A673 (cell line): Measurements from ENCODE around the gene LEFTY2. TPM values are rescaled to one million over a fixed set of nuclear protein-coding genes. Genes with fewer than 3 reads are reported as not detected.
"Not testable (repeated sequence)": the region's sequence is repeated elsewhere in the genome, so short reads cannot be mapped to it uniquely, and the experiment has no call there.

Experiments
- BruUV-seq: library from RNA; stranded (reverse); fragments of 400-500 nt; replicated peaks from 2 replicates; lab custom pipeline; 2021; lab: Mats Ljungman, UMichigan
- CTCF ChIA-PET: fragments of 300-600 bp; sonication (Branson Sonifier 250); formaldehyde crosslinking; loops from one replicate; lab custom pipeline; 2022; ENCODE audit warnings: antibody characterized with exemption; lab: Charles Lee
- POLR2A ChIA-PET: fragments of 300-600 bp; sonication (Branson Sonifier 250); formaldehyde crosslinking; loops from one replicate; lab custom pipeline; 2022; ENCODE audit warnings: antibody characterized with exemption; ENCODE audit not compliant: low non-redundant PET; lab: Charles Lee
- DNase-seq: peaks from one replicate; pipeline ENCODE4 v3.0.0-alpha.2; 2015; ENCODE audit warnings: low spot score
- H3K27ac ChIP-seq: fragments of 200-600 bp; sonication (generic); 2 replicates; pipeline ENCODE4 v1.5.1; 2016; ENCODE audit warnings: mixed run types, low read depth, mild to moderate bottlenecking, mixed read lengths, antibody characterized with exemption, low read length; ENCODE audit not compliant: poor library complexity, severe bottlenecking
- H3K27me3 ChIP-seq: fragments of 200-600 bp; sonication (generic); replicated peaks from 2 replicates; pipeline ENCODE4 v1.6.1; 2017; ENCODE audit warnings: mixed run types, low read depth, mild to moderate bottlenecking, mixed read lengths, antibody characterized with exemption, low read length; ENCODE audit not compliant: insufficient read depth, poor library complexity
- H3K36me3 ChIP-seq: fragments of 200-600 bp; sonication (generic); 2 replicates; pipeline ENCODE4 v1.6.1; 2016; ENCODE audit warnings: mixed run types, mild to moderate bottlenecking, mixed read lengths, antibody characterized with exemption, low read length; ENCODE audit not compliant: insufficient read depth, poor library complexity, severe bottlenecking
- H3K4me1 ChIP-seq: fragments of 200-600 bp; sonication (generic); 2 replicates; pipeline ENCODE4 v1.6.1; 2017; ENCODE audit warnings: mixed run types, mild to moderate bottlenecking, mixed read lengths, antibody characterized with exemption, low read length; ENCODE audit not compliant: insufficient read depth, poor library complexity, severe bottlenecking
- H3K4me3 ChIP-seq: fragments of 200-600 bp; sonication (generic); 2 replicates; pipeline ENCODE4 v1.5.1; 2016; ENCODE audit warnings: low read depth, mixed run types, mild to moderate bottlenecking, mixed read lengths, low read length; ENCODE audit not compliant: poor library complexity, severe bottlenecking
- H3K9me3 ChIP-seq: fragments of 200-600 bp; sonication (generic); 2 replicates; pipeline ENCODE4 v1.6.1; 2016; ENCODE audit warnings: mixed run types, low read depth, mild to moderate bottlenecking, mixed read lengths, antibody characterized with exemption, low read length; ENCODE audit not compliant: poor library complexity, severe bottlenecking
- CTCF ChIP-seq: fragments of 300-800, 200-600 bp; sonication (generic); conservative IDR thresholded peaks from 2 replicates; pipeline ENCODE4 v1.5.1; 2017; ENCODE audit warnings: low read depth, mild to moderate bottlenecking, antibody characterized with exemption, low read length, moderate library complexity, mixed read lengths
- EZH2 ChIP-seq: fragments of 200-600 bp; sonication (generic); IDR thresholded peaks from 2 replicates; pipeline ENCODE4 v1.6.1; 2017; ENCODE audit warnings: borderline replicate concordance, low read depth, mild to moderate bottlenecking, mixed read lengths, antibody characterized with exemption, low read length; ENCODE audit not compliant: poor library complexity, severe bottlenecking
- intact Hi-C: fragments of 100-400 bp; cut with micrococcal nuclease; formaldehyde crosslinking; loops from one replicate; pipeline ENCODE4 v1.10.0; 2022; ENCODE audit not compliant: unreplicated experiment
- total RNA-seq: library from RNA; stranded (reverse); gene quantifications from 2 replicates; pipeline ENCODE4 v1.2.3, GENCODE V29; 2021

LEFTY2 gene
- total RNA-seq, 1 experiment from 2014 or later: not detected

- TF ChIP-seq CTCF (no peak), EZH2 (no peak)
- no peaks in the 10 kb centered on the region for H3K36me3 ChIP-seq
- no TSS peak for BruUV-seq
- no peaks in the 10 kb centered on the region for H3K9me3 ChIP-seq
- H3K4me1 ChIP-seq: no peaks in the 10 kb centered on the region
- H3K4me3 ChIP-seq: no peak overlapping the region
- H3K27ac ChIP-seq: no peak overlapping the region
- intact Hi-C loops: no loop called here
- DNase-seq: no peak
- POLR2A ChIA-PET: interaction anchor here (0.6 kb wide), 1 partner anchor 13 kb away, joined by 4 read pairs; no protein-coding TSS in a partner anchor
- CTCF ChIA-PET: no interaction called here
- no peaks in the 10 kb centered on the region for H3K27me3 ChIP-seq
These were observed 33.4 kb upstream of the LEFTY2 start for GRCh38 chr1:225974454-225974853.

GRCh38 chr1:225973158-225973557 is 32.1 kb upstream of the LEFTY2 start:
- ChIA-PET CTCF (no interaction called here), POLR2A (no interaction called here)
- no peak for DNase-seq
- H3K4me3 ChIP-seq: no peak overlapping the region
- no peaks in the 10 kb centered on the region for H3K4me1 ChIP-seq
- TF ChIP-seq CTCF (no peak), EZH2 (no peak)
- no peak overlapping the region for H3K27ac ChIP-seq
- no peaks in the 10 kb centered on the region for H3K9me3 ChIP-seq
- intact Hi-C loops: no loop called here
- BruUV-seq: no TSS peak
- H3K27me3 ChIP-seq: no peaks in the 10 kb centered on the region
- H3K36me3 ChIP-seq: no peaks in the 10 kb centered on the region

- CTCF ChIA-PET: no interaction called here
- H3K4me3 ChIP-seq: no peak overlapping the region
- no peaks in the 10 kb centered on the region for H3K36me3 ChIP-seq
- H3K4me1 ChIP-seq: no peaks in the 10 kb centered on the region
- H3K27me3 ChIP-seq: no peaks in the 10 kb centered on the region
- intact Hi-C loops: no loop called here
- no peak for DNase-seq
- BruUV-seq: no TSS peak
- no peak overlapping the region for H3K27ac ChIP-seq
- POLR2A ChIA-PET: no interaction called here
- TF ChIP-seq EZH2: no peak
- TF ChIP-seq CTCF: no peak
- H3K9me3 ChIP-seq: no peaks in the 10 kb centered on the region
These were observed 31.5 kb upstream of the LEFTY2 start for GRCh38 chr1:225972344-225973152.

- POLR2A ChIA-PET, CTCF ChIA-PET, H3K9me3 ChIP-seq, H3K36me3 ChIP-seq, H3K27me3 ChIP-seq, DNase-seq, H3K27ac ChIP-seq, H3K4me3 ChIP-seq, intact Hi-C loops, BruUV-seq, H3K4me1 ChIP-seq: not testable (repeated sequence)
These were observed 29.7 kb upstream of the LEFTY2 start for GRCh38 chr1:225970592-225971157.

GRCh38 chr1:225969751-225970150 is 28.7 kb upstream of the LEFTY2 start:
- H3K27ac ChIP-seq, BruUV-seq, H3K27me3 ChIP-seq, CTCF ChIA-PET, H3K36me3 ChIP-seq, DNase-seq, H3K4me1 ChIP-seq, intact Hi-C loops, H3K4me3 ChIP-seq, POLR2A ChIA-PET, H3K9me3 ChIP-seq: not testable (repeated sequence)
